Brain pericyte (primary cell): ENCODE measurements around the gene AJUBA.
"Not testable (repeated sequence)": the region's sequence is repeated elsewhere in the genome, so short reads cannot be mapped to it uniquely, and the experiment has no call there.

Source experiments
- DNase-seq: peaks from one replicate; pipeline ENCODE4 v3.0.0-alpha.2; 2012; ENCODE audit warnings: low read depth, low spot score

Gene AJUBA

GRCh38 chr14:22982477-22983245 is at the start of gene AJUBA:
AJUBA (minus strand) TSS chr14:22982551; CDS start chr14:22982266, 285 bp downstream.
- DNase-seq: peak; percentile 37

- DNase-seq: no peak
Measured at GRCh38 chr14:23030936-23031335, 48.6 kb upstream of the AJUBA start.

- no peak for DNase-seq
Measured at GRCh38 chr14:23028799-23029198, 46.4 kb upstream of the AJUBA start.

DNA sequence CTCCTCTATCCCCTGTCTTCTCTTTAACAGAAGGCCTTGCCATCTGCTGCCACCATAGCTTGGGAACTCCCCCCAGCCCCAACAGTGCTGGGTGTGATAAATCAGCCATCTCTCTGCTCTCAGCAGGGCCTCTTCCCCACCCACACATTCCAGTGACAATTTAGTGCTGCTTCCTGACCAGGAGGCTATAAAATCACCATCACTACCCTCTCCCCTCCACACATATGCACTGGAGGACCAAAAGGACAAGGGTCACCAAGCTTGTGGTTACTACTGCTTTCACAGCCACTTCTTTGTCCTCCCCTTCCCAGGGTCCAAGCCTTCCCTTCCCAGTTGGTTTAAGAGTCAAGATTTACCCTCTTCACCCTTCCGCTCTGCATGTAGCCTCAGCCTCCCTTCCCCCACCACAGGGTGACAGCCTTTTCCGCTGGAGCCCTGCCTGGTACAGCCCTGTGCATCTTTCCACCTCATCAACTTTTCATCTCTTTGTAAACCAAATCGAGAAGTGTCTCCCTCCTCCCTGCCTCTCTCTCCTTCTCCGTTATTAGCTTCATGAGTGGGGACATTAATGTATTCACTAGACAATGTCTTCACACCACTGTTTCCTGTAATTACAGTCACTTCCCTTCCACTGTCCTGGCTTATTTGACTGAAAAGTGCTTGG is 42.9 kb upstream of the AJUBA start:
- DNase-seq: no peak

- DNase-seq: no peak
Measured at GRCh38 chr14:23024612-23025075, 42.3 kb upstream of the AJUBA start.

DNA sequence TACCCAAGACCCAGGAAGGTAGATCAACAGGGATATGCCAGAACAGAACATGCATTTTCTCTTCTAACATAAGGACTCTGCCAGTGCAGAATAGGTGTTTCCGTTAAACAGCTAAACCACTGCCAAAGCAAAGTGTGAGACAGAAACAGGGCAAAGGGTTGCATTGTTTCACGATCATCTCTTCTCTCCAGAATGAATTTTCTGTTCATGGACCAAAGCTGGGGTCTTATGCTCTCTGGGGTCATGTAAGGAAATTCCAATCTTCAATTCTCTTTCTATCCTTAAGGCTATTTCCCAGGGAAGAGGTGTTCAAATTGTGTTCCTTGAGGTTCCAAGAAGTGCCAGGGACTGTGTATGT is 41.4 kb upstream of the AJUBA start:
- no peak for DNase-seq

DNA sequence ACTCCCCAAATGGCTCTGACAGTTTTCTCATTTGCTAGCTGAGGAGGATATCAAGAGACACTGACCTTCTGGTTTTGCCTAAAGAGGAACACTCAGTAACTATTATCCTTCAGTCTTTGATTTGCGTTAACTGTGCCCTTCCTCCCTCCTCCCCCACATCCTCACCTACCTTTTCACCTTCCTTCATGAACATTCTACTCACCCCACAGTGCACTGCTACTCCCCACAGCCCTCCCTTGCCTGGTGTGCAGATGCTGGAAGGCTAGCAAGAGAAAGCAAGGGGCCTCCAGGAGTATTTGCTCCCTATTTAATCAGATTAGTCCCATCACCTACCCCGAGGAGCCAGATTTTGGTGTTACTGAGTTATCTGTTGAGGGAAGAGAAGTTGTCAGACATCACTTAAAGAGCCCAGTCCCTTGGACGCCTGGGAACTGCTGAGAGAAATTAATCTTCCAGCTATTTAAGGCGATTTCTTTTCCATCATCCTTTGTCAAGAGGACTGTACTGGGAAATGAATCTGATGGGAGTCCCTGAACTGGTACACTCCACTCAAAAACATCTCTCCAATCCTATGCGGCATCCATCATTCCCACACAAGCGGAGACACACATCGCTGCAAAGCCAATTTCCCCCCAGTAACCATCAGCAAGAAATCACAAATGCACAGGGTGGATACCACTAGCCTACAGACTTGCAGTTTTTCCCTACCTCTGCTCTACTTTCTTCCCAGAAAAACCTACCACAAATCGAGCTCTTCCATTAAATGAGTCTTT is 40.9 kb upstream of the AJUBA start:
- DNase-seq: no peak

GRCh38 chr14:23021889-23022442 is 39.6 kb upstream of the AJUBA start:
- no peak for DNase-seq

DNA sequence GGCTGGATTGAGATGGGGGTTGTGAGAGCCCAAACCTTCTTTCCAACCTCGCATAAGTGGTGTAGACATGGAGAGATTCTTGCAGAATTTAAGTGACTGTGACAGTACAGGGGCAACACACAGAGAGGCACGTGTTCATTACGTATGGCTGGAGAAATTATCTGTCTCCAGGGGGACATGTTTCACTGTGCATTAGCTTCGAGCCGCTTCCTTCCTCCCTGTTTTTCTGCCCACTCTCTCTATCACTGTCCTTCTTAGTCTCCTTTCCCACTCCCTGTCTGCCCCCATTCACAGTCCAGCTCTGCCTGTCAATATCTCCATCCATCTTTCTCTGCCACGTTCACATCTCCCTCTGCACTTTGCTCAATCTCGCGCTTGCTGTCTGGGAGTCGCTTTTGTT is 39.1 kb upstream of the AJUBA start:
- DNase-seq: no peak

GRCh38 chr14:23020143-23021128 is 38.1 kb upstream of the AJUBA start:
- DNase-seq: no peak

- no peak for DNase-seq
Measured at GRCh38 chr14:23018107-23018506, 35.8 kb upstream of the AJUBA start.

GRCh38 chr14:23017091-23017490 is 34.7 kb upstream of the AJUBA start:
- DNase-seq: no peak

- DNase-seq: no peak
Measured at GRCh38 chr14:23015618-23016017, 33.3 kb upstream of the AJUBA start.

GRCh38 chr14:23013749-23014054 is 31.4 kb upstream of the AJUBA start:
- not testable (repeated sequence) for DNase-seq

DNA sequence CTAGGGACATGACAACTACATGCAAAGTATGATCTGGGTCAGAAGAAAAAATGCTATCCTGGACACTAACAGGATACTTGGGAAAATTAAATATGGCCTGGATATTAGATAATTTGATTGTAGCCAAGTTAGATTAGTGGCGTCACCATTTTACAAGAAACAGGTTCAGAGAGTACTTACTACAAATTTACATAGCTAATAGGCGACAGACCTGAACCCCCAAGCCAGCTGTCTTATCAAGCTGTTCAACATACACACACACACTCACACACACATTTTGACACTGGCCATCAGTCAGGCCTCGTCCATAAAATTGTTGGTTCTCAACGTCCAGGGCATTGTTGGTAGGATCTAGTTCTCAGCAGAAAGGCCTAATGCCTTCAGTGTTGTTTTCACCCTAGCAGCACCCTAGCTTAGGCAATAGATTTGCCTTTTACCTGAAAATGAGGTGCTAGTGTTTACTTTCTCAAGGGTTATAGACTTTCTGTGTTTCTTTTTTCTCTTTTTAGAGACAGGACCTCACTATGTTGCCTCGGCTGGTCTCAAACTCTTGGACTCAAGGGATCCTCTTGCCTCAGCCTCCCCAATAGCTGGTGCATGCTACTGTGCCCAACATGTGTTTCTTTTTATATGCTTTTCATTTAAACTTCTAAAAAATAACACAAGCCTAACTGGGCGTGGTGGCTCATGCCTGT is 30.9 kb upstream of the AJUBA start:
- no peak for DNase-seq

- no peak for DNase-seq
Measured at GRCh38 chr14:23009939-23010726, 27.8 kb upstream of the AJUBA start, which contains the start of gene C14orf93. C14orf93 (minus strand) TSS chr14:23010143; CDS start chr14:22999023, 11,120 bp downstream.

GRCh38 chr14:23009483-23009938 is 27.2 kb upstream of the AJUBA start:
- DNase-seq: no peak

DNA sequence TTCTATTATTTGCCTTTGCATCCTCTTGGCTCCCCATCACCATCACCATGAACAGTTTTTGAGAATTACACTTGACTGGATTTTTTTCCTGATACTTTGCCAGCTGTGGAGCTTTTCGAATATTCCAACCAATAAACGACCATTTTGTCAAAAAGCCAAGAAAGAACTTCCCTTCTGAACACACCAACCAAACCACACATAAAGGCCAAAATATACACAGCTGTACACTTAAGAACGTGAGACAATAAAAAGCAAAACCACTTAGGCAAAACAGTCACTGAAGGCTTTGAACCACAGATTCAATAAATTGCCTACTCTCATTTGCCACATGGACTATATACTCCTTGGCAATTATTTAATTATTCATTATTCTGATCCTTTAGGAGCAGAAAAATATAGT is 26.5 kb upstream of the AJUBA start:
- no peak for DNase-seq
